ENCODE data around the gene IGSF23. TPM values are rescaled to one million over a fixed set of nuclear protein-coding genes. Genes with fewer than 3 reads are reported as not detected.

IGSF23 gene, protein sequence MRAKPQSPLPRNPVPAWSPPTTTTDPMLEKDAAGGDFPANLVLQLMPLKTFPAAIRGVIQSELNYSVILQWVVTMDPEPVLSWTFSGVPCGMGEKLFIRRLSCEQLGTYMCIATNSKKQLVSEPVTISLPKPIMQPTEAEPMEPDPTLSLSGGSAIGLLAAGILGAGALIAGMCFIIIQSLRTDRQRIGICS
- total RNA-seq: not detected

DNA sequence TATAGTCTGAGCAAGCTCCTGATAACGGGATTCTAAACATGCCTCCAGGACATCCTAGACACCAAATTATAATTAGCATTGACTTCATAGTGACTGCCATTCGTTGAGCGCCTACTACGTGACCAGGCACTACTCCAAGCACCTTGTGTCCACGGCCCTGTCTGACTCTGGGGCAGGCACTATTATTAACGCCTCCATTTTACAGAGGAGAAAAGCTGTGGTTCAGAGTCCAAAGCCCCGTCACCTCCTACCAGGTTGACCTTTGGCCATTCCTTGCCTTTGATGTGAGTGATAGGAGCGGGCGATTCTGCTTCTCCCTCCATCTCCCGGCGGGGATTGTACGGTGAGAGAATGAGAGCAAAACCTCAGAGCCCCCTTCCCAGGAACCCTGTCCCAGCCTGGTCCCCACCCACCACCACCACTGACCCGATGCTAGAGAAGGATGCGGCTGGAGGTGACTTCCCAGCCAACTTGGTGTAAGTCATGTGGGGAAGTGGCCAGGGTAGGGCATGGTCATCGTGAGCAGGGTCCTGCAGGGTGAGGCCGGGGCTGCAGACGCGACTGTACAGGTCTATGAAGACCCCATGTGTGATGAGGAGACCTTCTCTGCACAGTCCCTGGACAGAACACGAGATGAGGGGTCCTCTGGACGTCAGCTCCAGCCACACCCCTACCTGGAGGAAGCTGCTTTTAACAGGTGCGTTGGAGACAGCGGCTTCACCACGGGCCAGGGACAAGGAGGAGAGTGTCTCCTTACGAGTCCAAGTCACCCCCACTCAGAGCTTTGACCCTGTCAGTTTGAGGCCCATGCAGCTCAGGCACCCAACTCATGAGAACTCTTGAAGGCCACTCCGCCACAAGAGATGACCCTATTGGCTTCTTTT lies at the start of gene IGSF23:
TSS of gene IGSF23 (plus strand) at position 269 of the 884 bp plus-strand sequence. CDS start at position 352, 83 bp downstream.
- DNase-seq (ENCODE audit: low spot score) (no peak), ATAC-seq (ENCODE audit: low FRiP score) (no peak)
- TF ChIP-seq, protein P1, sequence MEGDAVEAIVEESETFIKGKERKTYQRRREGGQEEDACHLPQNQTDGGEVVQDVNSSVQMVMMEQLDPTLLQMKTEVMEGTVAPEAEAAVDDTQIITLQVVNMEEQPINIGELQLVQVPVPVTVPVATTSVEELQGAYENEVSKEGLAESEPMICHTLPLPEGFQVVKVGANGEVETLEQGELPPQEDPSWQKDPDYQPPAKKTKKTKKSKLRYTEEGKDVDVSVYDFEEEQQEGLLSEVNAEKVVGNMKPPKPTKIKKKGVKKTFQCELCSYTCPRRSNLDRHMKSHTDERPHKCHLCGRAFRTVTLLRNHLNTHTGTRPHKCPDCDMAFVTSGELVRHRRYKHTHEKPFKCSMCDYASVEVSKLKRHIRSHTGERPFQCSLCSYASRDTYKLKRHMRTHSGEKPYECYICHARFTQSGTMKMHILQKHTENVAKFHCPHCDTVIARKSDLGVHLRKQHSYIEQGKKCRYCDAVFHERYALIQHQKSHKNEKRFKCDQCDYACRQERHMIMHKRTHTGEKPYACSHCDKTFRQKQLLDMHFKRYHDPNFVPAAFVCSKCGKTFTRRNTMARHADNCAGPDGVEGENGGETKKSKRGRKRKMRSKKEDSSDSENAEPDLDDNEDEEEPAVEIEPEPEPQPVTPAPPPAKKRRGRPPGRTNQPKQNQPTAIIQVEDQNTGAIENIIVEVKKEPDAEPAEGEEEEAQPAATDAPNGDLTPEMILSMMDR (IDR thresholded peaks at IDR 0.05): no peak

DNA sequence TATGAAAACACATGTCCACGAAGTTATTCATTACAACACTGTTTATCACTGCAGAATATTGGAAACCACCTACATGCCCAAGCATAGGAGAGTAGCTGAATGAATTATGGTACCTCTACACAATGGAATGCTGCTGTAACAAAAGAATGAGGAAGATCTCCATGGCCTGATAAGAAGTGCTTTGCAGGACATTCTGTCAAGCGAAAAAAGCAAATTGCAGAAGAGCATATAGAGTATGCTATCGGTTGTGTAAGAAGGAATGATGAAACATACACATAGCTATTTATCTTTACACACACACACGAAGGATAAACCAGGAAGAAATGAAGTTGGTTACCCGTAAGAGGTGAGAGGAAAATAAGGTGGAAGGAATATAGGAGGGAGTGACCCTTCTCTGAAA lies 46.4 kb upstream of the IGSF23 start:
- TF ChIP-seq, protein P1 (IDR thresholded peaks at IDR 0.05): no peak
- DNase-seq (ENCODE audit: low spot score) (no peak), ATAC-seq (ENCODE audit: low FRiP score) (no peak)

DNA sequence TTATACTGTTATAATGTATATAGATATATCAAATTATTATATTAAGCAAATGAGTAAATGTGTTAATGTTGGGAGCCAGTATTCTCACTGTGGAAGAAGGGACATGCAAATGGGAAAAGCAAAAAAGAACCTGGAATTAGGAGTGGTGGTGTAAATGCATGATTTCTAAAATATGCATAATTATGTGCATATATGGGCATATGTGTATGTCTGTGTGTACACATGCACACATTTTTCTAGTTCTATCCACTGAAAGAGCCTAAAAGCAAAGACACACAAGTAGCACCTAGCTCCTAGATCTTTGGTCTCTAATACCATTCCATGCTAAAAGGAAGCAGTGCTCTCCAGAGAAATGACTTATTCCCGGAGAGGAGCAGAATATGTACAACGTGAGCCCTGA lies 45.6 kb upstream of the IGSF23 start:
- ATAC-seq (ENCODE audit: low FRiP score) (no peak), DNase-seq (ENCODE audit: low spot score) (no peak)
- TF ChIP-seq, protein P1 (IDR thresholded peaks at IDR 0.05): no peak

DNA sequence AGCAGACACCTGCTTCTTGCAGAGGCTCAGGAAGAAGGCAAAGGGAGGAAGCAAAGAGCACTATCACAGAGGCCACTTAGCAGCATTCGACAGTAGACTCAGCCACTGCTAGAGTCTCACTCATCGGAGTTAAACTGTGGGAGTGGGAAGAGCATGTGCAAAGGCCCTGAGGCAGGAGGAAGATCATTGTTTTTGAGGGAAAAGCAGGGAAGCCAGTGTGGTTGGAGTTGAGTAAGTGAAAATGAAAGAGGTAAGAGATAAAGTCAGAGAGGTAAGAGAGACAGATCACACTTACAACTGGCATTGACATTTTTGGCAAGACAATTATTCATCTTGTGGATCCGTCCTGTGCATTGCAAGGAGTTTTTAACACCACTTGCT lies 42.8 kb upstream of the IGSF23 start:
- no peak for DNase-seq (ENCODE audit: low spot score)

DNA sequence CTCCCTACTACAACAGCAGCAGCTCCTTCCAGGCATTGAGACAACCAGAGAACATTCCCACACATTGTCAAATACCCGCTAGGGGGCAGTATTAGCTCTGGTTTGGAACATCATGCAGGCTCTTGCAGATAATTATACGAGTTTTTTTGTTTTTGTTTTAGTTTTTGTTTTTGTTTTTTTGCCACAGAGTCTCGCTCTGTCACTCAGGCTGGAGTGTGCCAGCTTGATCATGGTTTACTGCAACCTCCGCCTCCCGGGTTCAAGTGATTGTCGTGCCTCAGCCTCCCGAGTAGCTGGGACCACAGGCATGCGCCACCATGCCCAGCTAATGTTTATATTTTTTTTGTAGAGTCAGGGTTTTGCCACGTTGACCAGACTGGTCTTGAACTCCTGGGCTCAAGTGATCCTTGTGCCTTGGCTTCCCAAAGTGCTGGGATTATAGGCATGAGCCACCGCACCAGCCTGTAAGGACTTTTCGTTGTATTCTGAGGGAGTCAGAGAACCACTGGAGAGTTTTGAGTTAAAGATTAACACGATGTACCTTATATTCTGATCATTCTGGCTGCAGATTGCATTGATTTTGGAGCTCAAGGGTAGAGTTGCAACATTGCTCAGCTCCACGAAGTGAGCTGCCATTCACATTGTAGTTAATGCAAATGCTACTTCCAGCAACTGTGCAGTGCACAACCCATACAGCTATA lies 42.2 kb upstream of the IGSF23 start:
- TF ChIP-seq, protein P1 (IDR thresholded peaks at IDR 0.05): no peak
- peak; percentile 70 for ATAC-seq (ENCODE audit: low FRiP score)
- peak; percentile 44 for DNase-seq (ENCODE audit: low spot score)

More for the DNA sequence above, 42.8 kb upstream of the IGSF23 start:
- ATAC-seq (ENCODE audit: low FRiP score): no peak
- TF ChIP-seq, protein P1 (IDR thresholded peaks at IDR 0.05): no peak

DNA sequence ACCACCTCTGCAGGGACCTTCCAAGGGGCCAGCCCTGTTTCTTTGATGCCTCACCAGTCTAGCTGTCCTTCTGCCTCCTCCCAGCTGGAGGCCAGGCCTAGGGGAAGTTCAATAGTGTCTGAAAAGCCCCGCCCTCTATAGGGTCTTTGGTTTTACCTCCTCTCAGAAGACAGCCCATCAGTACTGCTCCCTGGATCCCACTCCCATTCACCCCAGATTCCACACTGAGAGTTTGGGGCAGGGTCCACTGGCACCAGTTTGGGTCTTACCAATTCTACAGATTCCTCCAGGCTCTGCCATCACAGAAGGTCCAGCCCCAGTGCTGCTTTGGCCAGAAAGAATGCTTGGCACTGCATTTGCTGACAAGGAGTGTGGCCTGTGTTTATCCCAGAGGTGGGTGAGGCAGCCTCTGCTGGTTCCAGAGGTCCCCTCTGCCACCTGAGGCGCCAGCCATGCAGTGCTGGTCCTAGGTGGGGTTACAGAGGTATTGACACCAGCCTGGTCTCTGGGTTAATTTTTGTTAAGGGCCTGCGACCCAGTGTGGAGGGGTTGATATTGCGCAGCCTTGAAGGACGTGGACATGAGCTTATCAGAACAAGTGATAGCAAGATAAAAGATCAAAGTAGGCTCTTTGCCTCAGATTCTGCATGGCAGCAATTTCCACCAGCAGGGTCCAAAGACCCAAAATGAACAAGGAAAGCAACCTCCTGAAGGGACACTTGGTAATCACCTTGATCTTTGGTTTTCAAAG lies 41.4 kb upstream of the IGSF23 start:
- TF ChIP-seq, protein P1 (IDR thresholded peaks at IDR 0.05): no peak
- DNase-seq (ENCODE audit: low spot score) (no peak), ATAC-seq (ENCODE audit: low FRiP score) (no peak)

Data from omental fat pad (tissue), 4 donors.